Measurements from ENCODE around the gene CLC. TPM values are rescaled to one million over a fixed set of nuclear protein-coding genes. Genes with fewer than 3 reads are reported as not detected.
"Not testable (repeated sequence)": the region's sequence is repeated elsewhere in the genome, so short reads cannot be mapped to it uniquely, and the experiment has no call there.

The CLC gene
- total RNA-seq, 4 donors from 2014 or later = not detected

DNA sequence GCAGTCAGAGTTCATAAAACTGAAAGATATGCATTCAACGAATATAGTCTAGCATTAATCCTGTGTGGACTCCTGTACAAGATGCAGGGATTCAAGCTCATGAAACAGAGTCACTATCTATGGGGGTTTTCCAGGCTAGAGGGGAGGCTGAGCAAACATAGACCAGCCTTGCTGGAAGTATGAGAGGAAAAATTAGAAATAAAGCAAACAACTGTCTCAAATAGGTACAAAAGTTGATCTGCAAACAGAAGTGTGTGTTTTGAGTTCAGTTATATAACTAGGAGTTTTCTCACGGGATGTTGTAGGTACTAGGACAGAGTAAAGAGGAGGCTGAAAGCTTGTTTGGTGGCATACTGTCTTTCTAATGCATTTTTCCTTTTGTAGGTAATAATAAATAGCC, 42.1 kb downstream of the CLC start:
- no peak overlapping the region for H3K27ac ChIP-seq
- no peaks in the 10 kb centered on the region for H3K9me3 ChIP-seq
- no peaks in the 10 kb centered on the region for H3K36me3 ChIP-seq
- no peaks in the 10 kb centered on the region for H3K4me1 ChIP-seq
- DNase-seq = no peak
- H3K27me3 ChIP-seq = no peaks in the 10 kb centered on the region
- intact Hi-C loops (cut with DNase I; ENCODE audit: low total_unique reads) = no loop called here
- H3K4me3 ChIP-seq = no peak overlapping the region
- TF ChIP-seq, protein P1, sequence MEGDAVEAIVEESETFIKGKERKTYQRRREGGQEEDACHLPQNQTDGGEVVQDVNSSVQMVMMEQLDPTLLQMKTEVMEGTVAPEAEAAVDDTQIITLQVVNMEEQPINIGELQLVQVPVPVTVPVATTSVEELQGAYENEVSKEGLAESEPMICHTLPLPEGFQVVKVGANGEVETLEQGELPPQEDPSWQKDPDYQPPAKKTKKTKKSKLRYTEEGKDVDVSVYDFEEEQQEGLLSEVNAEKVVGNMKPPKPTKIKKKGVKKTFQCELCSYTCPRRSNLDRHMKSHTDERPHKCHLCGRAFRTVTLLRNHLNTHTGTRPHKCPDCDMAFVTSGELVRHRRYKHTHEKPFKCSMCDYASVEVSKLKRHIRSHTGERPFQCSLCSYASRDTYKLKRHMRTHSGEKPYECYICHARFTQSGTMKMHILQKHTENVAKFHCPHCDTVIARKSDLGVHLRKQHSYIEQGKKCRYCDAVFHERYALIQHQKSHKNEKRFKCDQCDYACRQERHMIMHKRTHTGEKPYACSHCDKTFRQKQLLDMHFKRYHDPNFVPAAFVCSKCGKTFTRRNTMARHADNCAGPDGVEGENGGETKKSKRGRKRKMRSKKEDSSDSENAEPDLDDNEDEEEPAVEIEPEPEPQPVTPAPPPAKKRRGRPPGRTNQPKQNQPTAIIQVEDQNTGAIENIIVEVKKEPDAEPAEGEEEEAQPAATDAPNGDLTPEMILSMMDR (IDR thresholded peaks at IDR 0.05) = no peak
- TF ChIP-seq POLR2A (IDR thresholded peaks at IDR 0.05) = no peak

DNA sequence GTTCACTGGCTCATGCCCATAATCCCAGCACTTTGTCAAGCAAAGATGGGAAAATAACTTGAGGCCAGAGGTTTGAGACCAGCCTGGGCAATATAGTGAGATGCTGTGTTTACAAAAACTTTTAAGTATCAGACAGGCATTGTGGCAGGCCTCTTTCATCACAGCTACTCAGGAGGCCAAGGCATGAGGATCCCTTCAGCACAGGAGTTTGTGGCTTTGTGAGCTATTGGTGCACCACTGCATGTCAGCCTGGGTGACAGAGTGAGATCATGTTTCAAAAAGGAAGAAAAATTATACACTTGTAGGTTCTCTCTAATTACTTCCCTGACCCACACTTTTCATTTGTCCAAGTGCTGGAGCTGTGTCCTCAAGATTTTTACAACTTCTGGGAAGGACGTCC, 45.0 kb downstream of the CLC start:
- Histone ChIP-seq H3K36me3 (no peaks in the 10 kb centered on the region), H3K4me3 (no peak overlapping the region), H3K4me1 (no peaks in the 10 kb centered on the region), H3K27ac (no peak overlapping the region), H3K9me3 (no peaks in the 10 kb centered on the region), H3K27me3 (peaks cover 0 to 3% of the 10 kb centered on the region in 2 donors)
- intact Hi-C loops (cut with DNase I; ENCODE audit: low total_unique reads) = no loop called here
- TF ChIP-seq POLR2A (IDR thresholded peaks at IDR 0.05) = no peak
- TF ChIP-seq, protein P1 (IDR thresholded peaks at IDR 0.05) = no peak
- no peak for DNase-seq

DNA sequence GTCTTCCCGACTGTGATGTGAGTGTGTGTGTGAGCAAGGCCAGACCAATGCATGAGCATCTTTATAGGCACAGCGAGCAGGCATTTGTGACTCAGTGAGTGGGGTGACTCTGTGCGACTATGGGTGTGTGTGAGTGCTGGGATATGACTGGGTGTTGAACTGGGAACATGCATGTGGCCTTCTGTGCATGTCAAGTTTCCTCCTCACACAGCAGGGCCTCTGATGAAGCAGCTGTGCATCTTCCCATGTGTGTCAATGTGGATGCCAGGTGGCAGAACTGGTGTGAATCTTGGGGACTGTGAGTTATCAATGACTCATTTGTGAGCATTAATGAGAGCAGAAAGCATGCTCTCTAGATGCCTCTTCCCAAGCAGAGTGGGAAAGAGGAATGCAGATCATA, 45.7 kb downstream of the CLC start:
- Histone ChIP-seq H3K27ac (no peak overlapping the region), H3K9me3 (no peaks in the 10 kb centered on the region), H3K4me3 (no peak overlapping the region), H3K27me3 (peaks cover 0 to 3% of the 10 kb centered on the region in 2 donors), H3K4me1 (no peaks in the 10 kb centered on the region), H3K36me3 (no peaks in the 10 kb centered on the region)
- TF ChIP-seq POLR2A (IDR thresholded peaks at IDR 0.05) = no peak
- TF ChIP-seq, protein P1 (IDR thresholded peaks at IDR 0.05) = no peak
- DNase-seq = no peak
- intact Hi-C loops (cut with DNase I; ENCODE audit: low total_unique reads) = no loop called here

DNA sequence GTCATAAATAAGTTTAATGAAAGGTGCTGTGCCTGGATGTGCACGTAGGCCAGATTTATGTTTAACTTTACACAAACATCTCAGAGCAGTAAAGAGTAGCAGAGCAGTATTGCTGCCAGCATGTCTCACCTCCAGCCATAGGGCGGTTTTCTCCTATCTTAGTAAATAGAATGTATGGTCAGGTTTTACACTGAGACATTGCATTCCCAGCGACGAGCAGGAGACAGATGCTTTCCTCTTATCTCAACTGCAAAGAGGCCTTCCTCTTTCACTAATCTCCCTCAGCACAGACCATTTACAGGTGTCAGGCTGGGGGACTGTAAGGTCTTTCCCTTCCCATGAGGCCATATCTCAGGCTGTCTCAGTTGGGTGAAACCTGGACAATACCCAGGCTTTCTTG, 49.2 kb downstream of the CLC start:
- H3K4me3 ChIP-seq; H3K9me3 ChIP-seq; intact Hi-C loops (cut with DNase I; ENCODE audit: low total_unique reads); H3K36me3 ChIP-seq; DNase-seq; H3K4me1 ChIP-seq; H3K27me3 ChIP-seq; H3K27ac ChIP-seq: not testable (repeated sequence)

DNA sequence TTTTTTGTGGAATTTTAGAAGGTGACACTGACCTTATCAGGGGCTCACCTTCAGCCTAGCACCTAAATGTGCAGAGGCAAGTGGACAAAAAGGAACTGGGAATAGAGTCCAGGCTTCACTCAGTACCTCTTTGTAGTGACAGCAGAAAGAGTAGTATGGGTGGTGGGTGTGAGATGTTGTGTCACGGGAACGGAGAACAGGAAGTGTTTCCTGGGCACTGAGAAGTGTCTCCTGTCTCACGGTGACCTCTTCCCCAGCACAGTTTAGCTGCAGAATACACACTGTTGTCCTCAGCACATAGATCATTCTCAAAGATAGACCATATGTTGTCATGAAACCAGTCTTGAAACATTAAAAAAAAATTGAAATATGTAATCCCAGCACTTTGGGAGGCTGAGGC, 51.1 kb downstream of the CLC start:
- intact Hi-C loops (cut with DNase I; ENCODE audit: low total_unique reads) = no loop called here
- Histone ChIP-seq H3K36me3 (no peaks in the 10 kb centered on the region), H3K27me3 (peaks cover 0 to 3% of the 10 kb centered on the region in 2 donors), H3K9me3 (no peaks in the 10 kb centered on the region), H3K27ac (no peak overlapping the region), H3K4me3 (no peak overlapping the region), H3K4me1 (no peaks in the 10 kb centered on the region)
- DNase-seq = no peak
- TF ChIP-seq, protein P1 (IDR thresholded peaks at IDR 0.05) = no peak
- no peak for TF ChIP-seq POLR2A (IDR thresholded peaks at IDR 0.05)

DNA sequence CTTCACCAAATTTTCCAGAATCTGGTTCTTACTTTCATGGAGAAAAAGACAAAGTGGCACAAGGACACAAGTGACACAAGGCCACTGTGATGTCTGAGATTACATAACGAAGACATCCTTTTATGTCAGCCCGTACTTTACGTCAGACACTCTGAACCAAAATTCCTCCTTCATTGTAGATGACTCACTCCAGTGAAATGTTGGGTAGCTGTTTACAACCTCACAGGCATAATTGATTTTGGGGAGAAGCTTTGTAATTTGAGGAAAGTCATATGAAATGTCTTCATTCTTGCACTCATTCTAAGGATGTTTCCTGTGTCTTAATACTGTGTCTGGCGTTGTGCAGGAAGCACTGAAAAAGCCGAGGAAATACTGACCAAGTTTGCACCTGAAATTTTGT, 53.6 kb downstream of the CLC start:
- no peaks in the 10 kb centered on the region for H3K9me3 ChIP-seq
- no peaks in the 10 kb centered on the region for H3K36me3 ChIP-seq
- H3K4me3 ChIP-seq = no peak overlapping the region
- H3K27ac ChIP-seq = no peak overlapping the region
- TF ChIP-seq POLR2A (IDR thresholded peaks at IDR 0.05) = no peak
- TF ChIP-seq, protein P1 (IDR thresholded peaks at IDR 0.05) = no peak
- H3K4me1 ChIP-seq = no peaks in the 10 kb centered on the region
- no peaks in the 10 kb centered on the region for H3K27me3 ChIP-seq
- intact Hi-C loops (cut with DNase I; ENCODE audit: low total_unique reads) = no loop called here
- no peak for DNase-seq

Measured in uterus (tissue), 4 donors.